Esophagus muscularis mucosa (tissue), 4 donors: ENCODE results near the gene EMC8.

Experiments
- EP300 ChIP-seq: sonication (generic); formaldehyde crosslinking; IDR thresholded peaks from one replicate; pipeline ENCODE4 v1.6.1; 2017; ENCODE audit warnings: antibody characterized with exemption
- POLR2AphosphoS5 ChIP-seq, 2 donors: sonication (generic); formaldehyde crosslinking; IDR thresholded peaks; one replicate each; pipeline ENCODE4 v1.6.1; 2017; ENCODE audit warnings: antibody characterized with exemption in 2 of 2
- TF ChIP-seq, protein P1 (sequence below), 3 experiments: fragments of 200-600 bp in 2 of 3; fragments of 450-650 bp in 1 of 3; sonication (generic) in 2 of 3; IDR thresholded peaks; one replicate each; pipeline ENCODE4 v1.5.1; 2017 to 2019; ENCODE audit warnings: antibody characterized with exemption in 3 of 3, mild to moderate bottlenecking in 2 of 3, moderate library complexity in 1 of 3

DNA sequence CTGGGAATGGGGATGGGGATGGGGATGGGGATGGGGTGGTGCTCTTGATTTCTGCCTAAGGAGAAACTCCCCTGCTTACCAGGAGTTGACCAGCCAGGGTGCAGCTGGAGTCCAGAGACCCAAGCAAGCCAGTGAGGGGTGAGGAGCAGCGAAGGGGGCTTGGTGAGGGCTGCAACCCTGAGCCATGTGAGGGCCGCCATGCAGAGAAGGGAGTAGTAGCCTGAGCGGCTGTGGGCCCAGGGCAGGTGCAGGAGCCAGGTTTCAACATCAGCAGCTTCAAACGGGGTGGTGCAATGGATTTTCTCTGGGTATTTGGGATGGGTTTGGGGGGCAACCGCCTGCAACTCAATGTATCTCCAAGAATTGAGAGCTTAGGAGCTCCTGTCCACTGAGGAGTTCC, 35.4 kb upstream of the EMC8 start:
- TF ChIP-seq, protein P1, sequence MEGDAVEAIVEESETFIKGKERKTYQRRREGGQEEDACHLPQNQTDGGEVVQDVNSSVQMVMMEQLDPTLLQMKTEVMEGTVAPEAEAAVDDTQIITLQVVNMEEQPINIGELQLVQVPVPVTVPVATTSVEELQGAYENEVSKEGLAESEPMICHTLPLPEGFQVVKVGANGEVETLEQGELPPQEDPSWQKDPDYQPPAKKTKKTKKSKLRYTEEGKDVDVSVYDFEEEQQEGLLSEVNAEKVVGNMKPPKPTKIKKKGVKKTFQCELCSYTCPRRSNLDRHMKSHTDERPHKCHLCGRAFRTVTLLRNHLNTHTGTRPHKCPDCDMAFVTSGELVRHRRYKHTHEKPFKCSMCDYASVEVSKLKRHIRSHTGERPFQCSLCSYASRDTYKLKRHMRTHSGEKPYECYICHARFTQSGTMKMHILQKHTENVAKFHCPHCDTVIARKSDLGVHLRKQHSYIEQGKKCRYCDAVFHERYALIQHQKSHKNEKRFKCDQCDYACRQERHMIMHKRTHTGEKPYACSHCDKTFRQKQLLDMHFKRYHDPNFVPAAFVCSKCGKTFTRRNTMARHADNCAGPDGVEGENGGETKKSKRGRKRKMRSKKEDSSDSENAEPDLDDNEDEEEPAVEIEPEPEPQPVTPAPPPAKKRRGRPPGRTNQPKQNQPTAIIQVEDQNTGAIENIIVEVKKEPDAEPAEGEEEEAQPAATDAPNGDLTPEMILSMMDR (IDR thresholded peaks at IDR 0.05) = no peak
- no peak for TF ChIP-seq EP300
- no peak for TF ChIP-seq POLR2AphosphoS5 (IDR thresholded peaks at IDR 0.05)
